HG02943 (cell line): Measurements from ENCODE around the gene PACS2.

Source experiments
- ATAC-seq: cut with Tn5 transposase; IDR thresholded peaks from one replicate; pipeline ENCODE4 v1.9.1; 2021; ENCODE audit warnings: mild to moderate bottlenecking, low read depth, moderate library complexity; ENCODE audit not compliant: unreplicated experiment

PACS2 gene

DNA sequence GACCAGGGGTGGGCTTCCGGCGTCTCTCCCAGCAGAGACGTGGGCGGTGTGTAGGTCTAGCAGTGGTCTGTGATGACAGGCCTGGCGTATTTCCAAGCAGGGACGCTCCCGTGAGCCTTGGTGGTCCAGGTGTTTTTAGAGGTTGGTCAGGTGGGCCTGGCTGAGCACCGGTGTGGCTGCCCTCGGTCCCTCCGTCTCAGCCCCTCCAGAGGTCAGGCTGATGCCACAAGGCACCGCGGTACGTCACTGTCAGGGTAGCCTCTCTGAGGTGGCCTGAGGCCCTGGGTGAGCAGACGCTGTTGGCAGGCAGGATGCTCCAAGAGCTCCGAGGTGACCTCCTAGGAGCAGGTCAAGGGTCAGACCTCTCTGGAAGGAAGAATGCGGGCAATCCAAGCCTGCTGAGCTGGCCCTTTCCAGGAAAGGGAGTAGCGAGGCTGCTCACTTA lies 118.6 kb downstream of the PACS2 start:
- ATAC-seq, result no peak

GRCh38 chr14:105436402-105436801 lies 121.9 kb downstream of the PACS2 start:
- no peak for ATAC-seq

- no peak for ATAC-seq
These were observed 122.6 kb downstream of the PACS2 start for GRCh38 chr14:105436891-105437722.

- ATAC-seq, result no peak
These were observed 123.4 kb downstream of the PACS2 start for GRCh38 chr14:105437723-105438500.

DNA sequence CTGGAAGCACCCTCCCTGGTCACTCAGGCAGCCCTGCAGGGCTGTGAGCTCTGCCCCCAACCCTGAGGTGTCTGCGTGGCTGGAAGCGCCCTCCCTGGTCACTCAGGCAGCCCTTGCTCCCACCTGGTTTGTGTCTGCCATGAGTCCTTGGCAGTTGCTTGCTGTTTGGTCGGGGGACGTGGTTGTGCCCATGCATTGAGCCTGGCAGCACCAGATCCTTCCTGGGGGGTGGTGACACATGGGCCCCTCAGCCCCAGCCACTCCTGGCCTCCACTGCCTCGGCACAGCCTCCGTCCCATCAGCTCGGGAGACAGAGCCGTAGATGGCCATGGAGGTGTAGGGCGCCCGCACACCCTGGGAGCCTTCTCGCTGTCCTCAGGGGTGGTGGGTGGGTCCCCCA lies 124.6 kb downstream of the PACS2 start:
- ATAC-seq, result no peak

- ATAC-seq, result no peak
These were observed 125.4 kb downstream of the PACS2 start for GRCh38 chr14:105439710-105440553.

DNA sequence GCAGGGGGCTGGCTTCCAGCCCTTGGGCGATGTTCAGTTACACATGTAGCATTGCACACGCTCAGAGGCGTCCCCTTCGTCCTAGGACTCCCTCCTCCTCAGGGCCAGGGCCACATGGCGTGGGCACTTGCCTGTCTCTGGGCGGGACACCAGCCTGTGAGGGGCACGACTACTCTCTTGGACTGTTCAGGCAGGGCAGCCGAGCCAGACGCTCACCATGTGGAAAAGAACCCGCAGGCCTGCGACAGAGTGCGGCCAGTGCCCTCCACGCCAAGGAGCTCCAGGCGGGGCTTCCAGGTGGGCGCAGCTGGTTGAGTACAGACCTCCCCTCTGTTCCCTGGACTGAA lies 126.0 kb downstream of the PACS2 start:
- ATAC-seq, result no peak

GRCh38 chr14:105440992-105441391 lies 126.4 kb downstream of the PACS2 start:
- no peak for ATAC-seq

GRCh38 chr14:105442125-105442524 lies 127.6 kb downstream of the PACS2 start:
- ATAC-seq, result no peak

- ATAC-seq, result no peak
These were observed 128.3 kb downstream of the PACS2 start for GRCh38 chr14:105442834-105443233.

- ATAC-seq, result no peak
These were observed 130.3 kb downstream of the PACS2 start for GRCh38 chr14:105444859-105445258.

GRCh38 chr14:105445290-105445689 lies 130.7 kb downstream of the PACS2 start:
- no peak for ATAC-seq

GRCh38 chr14:105445901-105446845 lies 131.6 kb downstream of the PACS2 start:
- ATAC-seq, result no peak

GRCh38 chr14:105446971-105447370 lies 132.4 kb downstream of the PACS2 start:
- no peak for ATAC-seq
